Suprapubic skin (tissue), 4 donors: Measurements from ENCODE around the gene ANGPTL8.

Experiments used
- EP300 ChIP-seq: sonication (generic); formaldehyde crosslinking; IDR thresholded peaks from one replicate; pipeline ENCODE4 v1.6.1; 2017; ENCODE audit warnings: antibody characterized with exemption
- POLR2A ChIP-seq, 2 donors: fragments of 450-650 bp; IDR thresholded peaks; one replicate each; pipeline ENCODE4 v1.6.1; 2017; ENCODE audit warnings: antibody characterized with exemption in 2 of 2, mild to moderate bottlenecking in 2 of 2, moderate library complexity in 2 of 2
- POLR2AphosphoS5 ChIP-seq, 3 donors: sonication (generic); formaldehyde crosslinking; IDR thresholded peaks; one replicate each; pipeline ENCODE4 v1.6.1; 2017; ENCODE audit warnings: antibody characterized with exemption in 3 of 3
- TF ChIP-seq, protein P1 (sequence below), 2 donors: fragments of 200-600 bp in 1 of 2; fragments of 450-650 bp in 1 of 2; sonication (generic) in 1 of 2; IDR thresholded peaks; one replicate each; pipeline ENCODE4 v1.5.1; 2016 to 2019; ENCODE audit warnings: antibody characterized with exemption in 2 of 2, mild to moderate bottlenecking in 1 of 2, moderate library complexity in 1 of 2

DNA sequence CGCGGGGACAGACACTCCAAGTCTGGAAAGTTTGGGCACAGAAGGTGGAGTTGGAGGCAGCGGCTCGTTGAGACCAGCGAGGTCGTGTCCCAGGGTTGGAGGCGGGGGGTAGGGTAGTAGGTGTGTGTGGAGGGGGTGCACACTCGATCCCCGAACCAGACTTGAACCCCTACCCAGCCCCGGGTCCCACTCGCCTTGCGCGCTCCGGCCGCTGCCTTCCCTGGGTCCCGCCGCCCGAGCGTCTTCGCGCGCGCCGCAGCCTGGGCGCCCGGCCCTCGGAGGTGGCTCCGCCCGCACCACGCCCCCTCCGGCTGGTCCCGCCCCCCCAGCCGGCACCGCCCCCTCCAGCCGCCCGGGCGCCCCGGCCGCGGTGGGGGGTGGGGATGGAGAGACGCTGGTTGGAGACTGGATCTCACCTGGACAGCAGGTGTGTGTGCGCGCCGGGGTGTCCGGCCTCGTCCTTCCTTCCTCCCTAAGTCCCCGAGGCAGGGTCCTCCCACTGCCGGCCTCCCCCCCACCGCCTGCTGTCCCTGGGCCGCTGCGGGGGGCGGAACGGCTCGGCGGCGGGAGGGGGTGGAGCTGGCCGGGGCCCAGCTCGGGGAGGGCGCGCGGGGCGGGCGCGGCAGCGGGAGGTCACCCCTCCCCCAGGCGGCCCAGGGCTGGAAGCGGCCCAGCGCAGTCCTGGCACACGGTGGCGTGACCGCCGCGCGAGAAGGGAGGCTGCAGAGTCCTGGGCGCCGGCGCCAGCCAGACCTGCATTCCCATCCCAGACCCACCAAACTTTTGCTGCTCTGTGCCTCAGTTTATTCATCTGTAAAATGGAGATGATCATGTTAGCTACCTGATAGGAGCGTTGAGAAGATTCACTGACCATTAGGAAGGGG, 41.9 kb upstream of the ANGPTL8 start, which contains the start of gene KANK2:
- peak in 1 of 2 donors; percentile 49 for TF ChIP-seq POLR2A (IDR thresholded peaks at IDR 0.05)
- TF ChIP-seq, protein P1, sequence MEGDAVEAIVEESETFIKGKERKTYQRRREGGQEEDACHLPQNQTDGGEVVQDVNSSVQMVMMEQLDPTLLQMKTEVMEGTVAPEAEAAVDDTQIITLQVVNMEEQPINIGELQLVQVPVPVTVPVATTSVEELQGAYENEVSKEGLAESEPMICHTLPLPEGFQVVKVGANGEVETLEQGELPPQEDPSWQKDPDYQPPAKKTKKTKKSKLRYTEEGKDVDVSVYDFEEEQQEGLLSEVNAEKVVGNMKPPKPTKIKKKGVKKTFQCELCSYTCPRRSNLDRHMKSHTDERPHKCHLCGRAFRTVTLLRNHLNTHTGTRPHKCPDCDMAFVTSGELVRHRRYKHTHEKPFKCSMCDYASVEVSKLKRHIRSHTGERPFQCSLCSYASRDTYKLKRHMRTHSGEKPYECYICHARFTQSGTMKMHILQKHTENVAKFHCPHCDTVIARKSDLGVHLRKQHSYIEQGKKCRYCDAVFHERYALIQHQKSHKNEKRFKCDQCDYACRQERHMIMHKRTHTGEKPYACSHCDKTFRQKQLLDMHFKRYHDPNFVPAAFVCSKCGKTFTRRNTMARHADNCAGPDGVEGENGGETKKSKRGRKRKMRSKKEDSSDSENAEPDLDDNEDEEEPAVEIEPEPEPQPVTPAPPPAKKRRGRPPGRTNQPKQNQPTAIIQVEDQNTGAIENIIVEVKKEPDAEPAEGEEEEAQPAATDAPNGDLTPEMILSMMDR (IDR thresholded peaks at IDR 0.05): no peak
- TF ChIP-seq POLR2AphosphoS5 (IDR thresholded peaks at IDR 0.05): no peak
- no peak for TF ChIP-seq EP300
